Hepatocyte (in vitro differentiated cells): ENCODE data around the gene TOMM6.

Source experiments
- CTCF ChIP-seq: fragments of 200-600 bp; sonication (generic); IDR thresholded peaks from 2 replicates; pipeline ENCODE4 v1.5.1; 2016; ENCODE audit warnings: antibody characterized with exemption, mild to moderate bottlenecking; ENCODE audit not compliant: poor library complexity
- EZH2 ChIP-seq: fragments of 200-600 bp; sonication (generic); IDR thresholded peaks from 2 replicates; pipeline ENCODE4 v1.6.1; 2016; ENCODE audit warnings: antibody characterized with exemption, mild to moderate bottlenecking, borderline replicate concordance

GRCh38 chr6:41747256-41748101 is 40.0 kb upstream of the TOMM6 start, which contains the start of gene PGC:
- no peak for TF ChIP-seq CTCF
- TF ChIP-seq EZH2 = no peak
